Activated CD8-positive, alpha-beta memory T cell treated with anti-CD3 and anti-CD28 coated beads, Interleukin-2, amount 50 U/mL, for 48 hours (primary cell): ENCODE data around the gene EXOC3L1.

Experiments
- DNase-seq: peaks from one replicate; pipeline ENCODE4 v3.0.0-alpha.2; 2020

The EXOC3L1 gene

DNA sequence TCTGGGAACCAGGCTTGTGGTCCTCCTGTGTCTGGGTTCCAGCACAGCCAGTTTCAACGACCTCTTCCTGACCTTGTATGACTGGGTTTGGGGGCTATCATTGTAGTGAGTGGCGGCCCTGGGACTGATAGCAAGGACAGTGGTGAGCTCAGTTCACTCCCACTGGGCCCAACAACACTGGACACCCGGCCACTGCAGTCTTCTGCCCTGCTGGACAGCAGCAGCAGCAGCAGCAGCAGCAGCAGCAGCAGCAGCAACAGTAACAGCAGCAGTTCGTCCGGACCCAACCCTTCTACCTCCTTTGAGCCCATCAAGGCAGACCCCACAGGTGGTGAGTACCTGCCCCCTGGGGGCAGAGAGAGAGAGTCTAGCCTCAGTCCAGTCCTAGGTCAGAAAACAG, 5.7 kb upstream of the EXOC3L1 start:
- no peak for DNase-seq

DNA sequence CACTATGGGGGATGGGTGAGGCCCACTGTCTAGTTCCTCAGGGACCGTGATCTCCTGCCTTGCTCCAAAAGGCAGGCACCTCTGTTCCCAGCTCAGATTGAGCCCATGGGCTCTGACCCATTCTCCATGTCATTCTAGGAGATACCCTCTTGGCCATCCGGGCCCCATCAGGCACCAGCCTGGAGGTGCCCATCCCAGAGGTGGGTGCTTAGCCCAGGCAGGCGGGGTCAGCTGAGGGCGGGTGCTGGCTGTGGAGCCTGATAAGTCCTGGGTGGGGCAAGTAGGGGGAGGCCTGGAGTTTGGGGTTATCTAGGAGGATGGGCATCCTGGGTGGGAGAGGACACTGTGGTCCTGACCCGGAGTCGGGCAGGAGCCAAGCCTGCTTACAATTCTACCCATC, 4.3 kb upstream of the EXOC3L1 start:
- DNase-seq = no peak

DNA sequence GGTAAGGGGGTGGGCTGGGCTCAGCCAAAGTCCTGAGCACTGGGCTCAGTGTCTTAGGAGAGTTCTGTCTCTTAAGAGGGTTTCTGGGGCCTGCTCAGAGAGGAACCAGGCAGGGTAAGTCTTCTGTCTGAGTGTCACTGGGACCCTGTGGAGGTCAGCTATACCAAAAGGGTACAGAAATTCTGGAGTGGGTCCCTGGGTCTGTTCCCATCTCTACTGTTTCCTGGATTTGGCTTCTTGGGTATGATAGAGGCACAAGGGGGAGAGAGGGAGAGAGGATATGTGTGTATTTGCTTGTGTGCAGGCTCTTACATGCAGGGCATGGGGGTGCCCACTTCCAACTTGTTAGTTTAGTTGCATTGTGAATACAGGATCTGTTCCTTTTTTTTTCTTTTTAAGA, 3.6 kb upstream of the EXOC3L1 start:
- DNase-seq = no peak

DNA sequence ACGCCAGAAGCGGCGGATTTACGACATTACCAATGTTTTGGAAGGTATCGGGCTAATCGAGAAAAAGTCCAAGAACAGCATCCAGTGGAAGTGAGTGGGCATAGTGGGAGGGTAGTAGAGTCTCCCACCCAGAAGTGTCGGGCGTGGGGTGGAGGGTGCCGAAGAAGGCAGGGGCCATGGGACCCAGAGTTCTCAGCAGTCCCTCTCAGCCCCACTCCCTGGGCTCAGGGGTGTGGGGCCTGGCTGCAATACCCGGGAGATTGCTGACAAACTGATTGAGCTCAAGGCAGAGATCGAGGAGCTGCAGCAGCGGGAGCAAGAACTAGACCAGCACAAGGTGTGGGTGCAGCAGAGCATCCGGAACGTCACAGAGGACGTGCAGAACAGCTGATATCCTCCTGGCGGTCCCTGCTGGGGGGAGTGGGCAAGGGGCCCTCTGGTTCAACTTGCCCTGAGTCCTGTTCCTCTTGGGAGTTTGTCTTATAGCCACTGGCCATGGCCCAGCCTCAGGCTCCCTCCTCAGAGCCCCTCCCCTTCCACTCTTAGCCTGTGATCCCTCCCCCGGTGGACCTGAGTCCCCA, 2.9 kb upstream of the EXOC3L1 start:
- DNase-seq = no peak

DNA sequence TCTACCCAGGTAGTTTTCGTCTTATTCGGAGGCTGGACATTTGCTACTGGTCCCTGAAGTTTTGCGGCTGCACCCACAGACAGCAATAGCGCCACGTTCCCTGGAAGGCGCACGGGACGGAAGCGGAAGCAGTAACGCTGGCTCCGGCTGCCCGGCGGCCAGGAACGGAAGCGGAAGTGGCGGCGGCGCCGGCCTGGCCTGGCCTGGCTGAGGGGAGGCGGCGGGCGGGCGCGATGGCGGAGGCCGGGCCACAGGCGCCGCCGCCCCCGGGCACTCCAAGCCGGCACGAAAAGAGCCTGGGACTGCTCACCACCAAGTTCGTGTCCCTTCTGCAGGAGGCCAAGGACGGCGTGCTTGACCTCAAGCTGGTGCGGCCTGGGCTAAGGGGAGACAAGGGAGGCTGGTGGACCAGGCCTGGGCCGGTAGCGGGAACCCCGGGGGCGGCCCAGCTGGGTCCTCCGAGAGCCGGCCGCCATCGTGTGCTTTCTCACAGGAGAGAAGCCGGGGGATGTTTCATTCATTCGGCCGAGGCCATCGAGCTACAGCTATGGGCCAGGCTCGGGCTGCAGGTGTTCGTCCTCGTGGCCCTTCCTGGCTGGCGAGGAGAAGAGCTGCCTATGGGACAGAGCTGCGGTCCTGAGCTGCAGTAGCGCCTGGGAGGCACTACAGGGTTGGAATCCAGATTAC, 2.2 kb upstream of the EXOC3L1 start, which contains the start of gene E2F4:
Gene E2F4 (plus strand): TSS at position 161 of the 687 bp plus-strand sequence. CDS start 73 bp downstream, at position 234.
- peak; percentile 93 for DNase-seq

DNA sequence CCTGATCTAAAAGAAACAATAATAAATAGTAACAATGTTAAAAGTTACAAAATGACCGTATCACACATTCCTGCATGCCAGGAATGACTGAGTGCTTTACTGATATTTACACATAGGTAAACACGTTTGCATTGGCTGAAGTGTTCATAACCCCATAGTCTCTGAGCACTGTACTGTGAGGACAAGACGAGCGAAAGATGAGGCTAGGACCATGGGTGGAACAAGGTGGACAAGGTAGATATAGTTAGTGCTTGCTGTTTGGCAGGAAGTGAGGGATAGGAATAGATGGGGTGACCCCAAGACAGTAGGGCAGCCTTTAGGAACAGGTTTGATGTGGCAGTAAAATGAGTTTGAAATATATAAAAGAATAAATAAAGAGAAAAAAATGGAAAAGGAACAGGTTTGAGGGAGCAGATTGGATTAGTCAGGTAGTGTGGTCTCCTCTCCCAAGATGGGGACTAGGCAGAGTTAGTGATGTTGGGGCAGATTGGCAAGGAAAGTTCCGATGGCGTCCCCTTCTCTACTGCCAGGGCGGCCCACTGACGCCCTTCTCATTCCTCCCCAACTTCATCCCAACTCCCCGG, 1.6 kb upstream of the EXOC3L1 start:
- DNase-seq = no peak

DNA sequence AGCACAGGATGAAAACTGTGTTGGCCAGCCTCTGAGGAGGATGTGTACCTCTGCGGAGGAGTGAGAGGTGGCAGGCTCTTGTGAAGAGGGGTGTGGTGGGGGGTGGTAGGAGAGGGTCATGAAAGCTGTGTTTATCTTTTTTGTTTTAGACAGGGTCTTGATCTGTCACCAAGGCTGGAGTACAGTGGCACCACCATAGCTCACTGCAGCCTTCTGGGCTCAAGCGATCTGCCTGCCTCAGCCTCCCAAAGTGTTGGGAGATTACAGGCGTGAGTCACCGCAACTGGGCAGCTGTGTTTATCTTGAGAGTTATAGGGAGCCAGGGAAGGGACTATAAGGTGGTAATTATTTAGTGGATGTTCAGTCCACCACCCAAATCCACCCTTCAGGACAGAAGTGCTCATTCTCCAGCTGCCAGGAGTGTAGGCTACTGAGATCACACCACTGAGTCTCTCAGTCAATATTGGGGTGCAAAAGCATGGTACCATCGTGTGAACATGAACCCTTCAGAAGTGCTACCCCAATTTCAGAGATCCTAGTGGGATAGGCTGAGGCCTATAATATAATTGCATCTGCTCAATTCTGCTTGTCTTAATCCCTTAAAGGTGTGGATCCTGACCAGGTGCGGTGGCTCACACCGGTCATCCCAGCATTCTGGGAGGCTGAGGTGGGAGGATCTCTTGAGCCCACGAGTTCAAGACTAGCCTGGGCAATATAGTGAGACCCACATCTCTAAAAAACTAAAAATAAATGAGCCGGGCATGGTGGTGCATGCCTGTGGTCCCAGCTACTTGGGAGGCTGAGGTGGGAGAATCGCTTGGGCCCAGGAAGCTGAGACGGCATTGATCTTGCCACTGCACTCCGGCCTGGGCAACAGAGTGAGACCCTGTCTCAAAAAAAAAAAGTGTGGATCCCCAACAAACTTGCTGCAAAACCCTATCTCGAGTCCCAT, 788 bp upstream of the EXOC3L1 start:
- no peak for DNase-seq

DNA sequence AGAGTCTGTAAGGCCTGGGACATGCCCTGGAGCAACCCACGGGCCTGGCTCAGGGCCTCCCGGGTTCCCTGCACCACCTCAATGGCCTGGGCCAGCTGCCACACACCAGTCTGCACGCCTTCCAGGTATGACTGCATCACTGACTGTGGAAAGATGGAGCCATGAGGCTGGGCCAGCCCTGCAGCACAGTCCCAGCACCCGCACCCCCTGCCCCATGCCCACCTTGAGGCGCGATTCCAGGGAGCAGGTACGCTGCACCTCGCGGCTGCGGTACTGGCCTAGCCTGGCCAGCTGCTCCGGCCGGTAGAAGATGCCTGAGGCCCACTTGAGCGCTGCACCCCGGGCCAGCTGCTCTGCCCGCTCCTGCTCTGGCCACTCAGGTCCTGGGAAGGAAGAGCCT, 1.1 kb downstream of the EXOC3L1 start:
- DNase-seq = no peak

DNA sequence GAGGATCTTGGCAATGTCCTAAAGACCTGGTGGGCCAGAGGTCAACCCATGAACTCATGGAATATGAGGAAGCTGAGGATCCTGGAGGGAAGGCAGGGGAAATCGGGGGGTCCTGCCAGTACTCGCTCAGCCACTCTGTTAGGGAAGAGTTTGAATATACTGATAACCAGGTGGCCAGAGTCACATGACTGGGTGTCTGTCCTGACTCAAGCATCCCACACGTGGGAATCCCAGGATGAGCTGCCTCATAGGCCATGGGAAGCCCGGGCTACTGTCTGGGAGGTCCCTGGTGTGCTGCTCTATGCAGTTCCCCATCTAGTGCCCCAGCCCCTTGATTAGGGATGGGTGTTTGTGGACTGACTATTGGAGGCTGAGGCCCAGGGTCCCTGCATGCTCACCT, 1.6 kb downstream of the EXOC3L1 start:
- no peak for DNase-seq

DNA sequence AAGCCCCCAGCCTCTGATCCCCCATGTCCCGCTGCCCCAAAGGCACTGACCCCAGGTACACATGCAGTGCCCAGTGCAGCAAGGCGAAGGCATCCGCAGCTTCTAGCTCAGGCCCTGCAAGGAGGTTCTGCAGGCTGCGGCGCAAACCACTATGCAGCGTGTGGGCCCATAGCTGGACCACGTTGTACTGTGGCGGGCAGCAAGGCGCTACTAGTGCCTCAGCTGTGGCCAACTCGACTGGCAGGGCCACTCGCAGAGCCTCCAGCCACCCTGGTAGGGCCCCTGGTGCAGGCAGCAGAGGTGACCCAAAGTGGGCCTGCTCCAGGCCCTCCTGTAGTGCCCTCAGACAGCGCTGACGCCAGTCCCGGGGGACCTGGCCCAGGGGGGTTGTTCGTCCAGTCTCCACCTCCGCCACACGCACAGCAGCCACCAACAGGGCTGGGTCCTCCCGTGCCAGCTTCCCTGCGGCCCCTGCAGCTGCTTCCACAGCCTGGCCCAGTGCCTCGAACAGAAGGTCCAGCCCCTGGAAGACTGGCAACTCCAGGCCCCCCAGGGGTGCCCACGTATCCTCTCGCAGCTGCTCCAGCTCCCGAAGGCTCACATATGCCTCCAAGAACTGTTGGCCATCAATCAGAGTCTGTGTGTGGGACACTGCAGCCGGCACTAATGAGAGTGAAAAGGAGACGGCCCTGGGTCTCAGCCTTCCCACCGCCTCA, 2.6 kb downstream of the EXOC3L1 start:
- DNase-seq = no peak

DNA sequence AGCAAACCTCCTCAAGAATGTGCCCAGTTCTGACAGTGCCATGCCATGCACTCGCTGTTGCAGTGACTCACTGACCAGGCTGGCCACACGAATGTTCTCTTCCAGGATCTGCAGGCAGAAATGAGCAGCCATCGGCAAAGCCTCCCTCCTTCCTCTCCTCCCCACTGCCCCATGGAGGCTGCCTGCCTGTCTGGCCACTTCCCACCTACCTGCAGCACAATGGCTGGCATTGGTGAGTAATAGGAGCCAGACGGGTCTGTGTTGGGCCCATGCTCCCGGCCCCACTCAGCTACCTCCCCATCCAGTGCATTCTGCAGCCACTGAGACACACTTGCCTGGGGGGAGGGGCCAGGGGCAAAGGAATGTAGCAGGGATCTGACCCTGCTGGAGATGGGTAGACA, 3.4 kb downstream of the EXOC3L1 start:
- no peak for DNase-seq

DNA sequence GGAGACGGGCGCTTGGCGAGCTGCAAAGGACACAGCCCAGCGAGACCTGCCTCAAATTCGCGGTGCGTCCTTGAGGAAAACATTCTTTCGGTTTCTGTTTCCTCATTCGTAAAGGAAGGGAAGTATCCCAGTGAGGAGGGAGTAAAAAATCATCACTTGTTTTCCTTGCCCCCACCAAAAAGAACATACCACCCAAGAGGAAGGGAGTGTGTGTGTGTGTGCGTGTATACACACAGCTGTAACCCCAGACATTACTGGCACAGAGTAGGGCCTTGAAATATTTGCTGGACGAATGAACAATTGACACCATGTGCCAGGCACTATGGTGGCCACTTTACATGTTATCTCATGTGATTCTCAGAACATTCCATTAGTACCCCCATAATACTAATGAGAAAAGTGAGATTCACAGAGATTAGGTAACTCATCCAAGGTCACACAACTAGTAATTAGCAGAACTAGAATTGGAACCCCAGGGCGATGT, 4.2 kb downstream of the EXOC3L1 start:
- no peak for DNase-seq

DNA sequence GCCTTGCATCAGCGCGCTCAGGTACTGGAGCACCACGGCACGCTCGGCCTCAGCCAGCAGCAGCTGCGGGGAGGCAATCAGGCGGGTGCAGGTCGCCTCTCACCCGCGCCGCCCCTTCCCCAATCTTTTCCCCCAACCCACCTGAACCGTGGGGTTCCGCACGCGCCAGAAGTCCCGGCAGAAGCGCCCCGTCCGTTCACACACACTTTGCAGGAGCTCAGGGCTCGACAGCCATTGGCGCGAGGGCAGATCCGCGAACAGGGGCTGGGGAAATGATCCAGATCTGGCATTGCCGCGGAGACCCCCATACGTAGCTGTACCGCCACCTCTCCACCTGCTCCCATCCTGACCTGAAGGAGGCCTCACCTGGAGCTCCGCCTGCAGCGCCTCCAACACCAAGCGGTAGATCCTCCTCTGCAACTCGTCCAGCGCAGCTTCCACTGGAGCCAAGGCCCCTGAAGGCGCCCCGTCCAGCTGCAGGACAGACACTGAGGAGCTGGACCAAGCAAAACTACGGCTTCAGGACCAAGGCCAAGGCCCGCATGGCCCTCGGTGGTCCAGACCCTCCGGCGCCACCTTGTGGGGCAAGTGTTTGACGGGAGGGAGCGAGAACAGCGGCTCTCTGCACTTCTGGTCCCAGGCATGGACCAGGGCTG, 4.8 kb downstream of the EXOC3L1 start:
- peak; percentile 94 for DNase-seq

DNA sequence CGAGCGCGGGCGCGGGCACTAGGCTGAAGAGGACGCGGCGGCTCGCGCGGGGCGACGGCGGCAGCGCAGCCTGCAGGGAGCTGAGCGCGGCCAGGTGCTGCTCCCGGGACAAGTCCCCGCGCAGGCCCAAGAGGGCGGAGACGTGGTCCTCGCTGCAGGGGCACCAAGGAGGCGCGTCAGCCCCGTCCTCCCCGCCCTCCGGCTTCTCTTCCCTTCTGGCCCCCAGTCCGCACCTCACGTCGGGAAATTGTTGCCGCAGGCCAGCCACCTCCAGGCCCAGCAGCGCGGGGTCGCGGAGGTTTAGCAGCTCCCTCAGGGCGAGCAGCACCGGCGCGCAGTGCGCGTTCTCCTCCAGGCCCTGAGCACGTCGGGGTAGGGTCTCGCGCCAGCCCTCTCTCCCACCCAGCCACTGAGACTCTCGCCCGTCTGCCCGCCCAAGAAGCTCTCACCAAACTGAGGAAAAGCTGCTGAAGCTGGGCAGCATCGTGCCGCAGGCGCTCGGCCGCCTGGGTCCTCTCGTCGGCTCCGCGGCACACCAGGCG, 5.4 kb downstream of the EXOC3L1 start:
- DNase-seq = no peak

DNA sequence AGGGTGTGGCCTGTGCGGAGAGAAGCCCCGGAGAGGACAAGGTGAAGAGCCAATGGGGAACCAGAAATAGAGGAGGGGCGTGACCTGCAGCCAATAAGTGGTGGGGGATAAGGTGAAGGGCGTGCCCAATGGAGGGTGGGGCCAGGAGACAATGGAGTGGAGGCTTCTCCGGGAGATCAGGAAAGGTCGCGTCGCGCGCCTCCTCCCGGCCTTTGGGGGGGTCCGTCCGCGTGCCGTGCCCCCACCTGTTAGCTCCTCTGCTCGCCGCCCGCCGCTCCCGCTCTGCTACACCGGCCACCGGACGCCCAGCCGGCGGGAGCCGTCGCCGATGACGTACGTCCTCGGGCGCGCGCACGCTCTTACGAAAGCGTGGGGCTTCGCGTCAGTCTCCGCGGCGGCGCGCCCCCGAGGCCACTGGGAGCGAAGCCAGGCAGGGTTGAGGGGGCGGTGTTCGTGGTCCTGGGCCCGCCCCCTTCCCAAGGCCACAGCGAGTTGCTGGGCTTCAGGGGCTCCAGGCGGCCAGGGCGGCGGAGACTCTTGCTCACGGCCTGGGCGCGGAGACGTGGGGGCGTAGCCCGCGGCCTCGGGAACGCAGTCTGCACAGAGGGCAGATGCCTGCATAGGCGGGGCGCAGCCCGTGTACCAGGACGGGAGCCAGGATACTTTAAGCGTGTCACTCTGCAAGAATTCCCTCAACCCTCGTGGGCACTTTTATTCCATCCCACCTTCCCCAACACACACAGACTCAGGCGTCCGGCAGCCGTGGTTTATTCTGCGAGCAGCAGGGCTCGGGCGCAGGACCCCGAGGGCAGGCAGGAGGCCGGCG, 6.1 kb downstream of the EXOC3L1 start, which contains the start of gene MATCAP1:
Gene MATCAP1 (minus strand): TSS at position 337 of the 826 bp plus-strand sequence. CDS start 3,353 bp downstream, outside the sequence.
- peak; percentile 94 for DNase-seq

DNA sequence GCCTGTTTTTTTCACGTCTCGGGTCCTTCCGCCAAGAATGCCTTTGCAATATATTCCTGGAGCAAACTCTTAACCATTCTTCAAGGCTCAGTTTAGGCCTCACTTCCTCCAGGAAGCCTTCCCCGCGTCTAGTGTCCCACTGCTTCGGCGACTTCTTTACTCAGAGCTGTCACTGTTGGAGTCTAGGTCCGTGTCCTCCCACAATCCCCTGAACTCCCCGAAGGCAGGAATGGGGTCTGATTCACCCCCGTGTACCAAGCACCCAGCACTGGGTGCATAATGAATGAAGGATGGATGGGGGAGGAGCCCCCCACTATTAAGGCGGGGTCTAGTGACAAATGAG, 6.7 kb downstream of the EXOC3L1 start:
- no peak for DNase-seq

DNA sequence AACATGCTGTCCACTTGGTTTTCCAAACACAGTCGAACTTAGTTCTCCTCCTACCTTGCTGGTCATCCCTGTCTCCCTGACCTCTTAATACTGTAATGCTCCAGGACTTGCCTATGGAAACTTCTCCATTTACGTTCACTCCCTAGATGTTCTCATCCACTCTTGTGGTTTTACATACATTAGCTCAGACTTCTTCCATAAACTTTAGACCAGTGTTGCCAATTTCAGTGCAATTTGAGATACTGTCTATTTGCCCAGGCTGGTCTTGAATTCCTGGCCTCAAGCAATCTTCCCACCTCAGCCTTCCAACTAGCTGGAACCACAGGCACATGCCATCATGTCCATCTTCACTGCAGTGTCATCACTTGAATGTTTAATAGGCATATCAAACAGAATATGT, 7.6 kb downstream of the EXOC3L1 start:
- DNase-seq = no peak

DNA sequence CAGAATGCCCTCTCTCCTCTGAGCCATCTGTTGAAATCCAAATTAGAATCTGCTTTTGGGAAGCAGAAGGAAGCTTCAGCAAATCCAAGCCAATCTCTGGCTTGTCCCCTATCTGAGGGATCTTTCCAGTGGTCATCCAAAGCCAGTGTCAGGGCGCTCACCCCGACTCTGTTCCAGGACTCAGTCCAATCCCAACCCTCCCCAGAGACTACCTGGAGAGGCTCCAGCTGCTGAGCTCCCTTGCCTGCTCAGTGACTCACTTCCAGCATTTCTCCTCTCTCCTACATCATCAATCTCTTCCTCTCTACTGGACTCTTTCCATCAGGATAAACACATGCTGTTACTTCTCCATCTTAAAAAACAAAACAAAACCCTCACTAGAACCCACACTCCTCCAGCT, 8.6 kb downstream of the EXOC3L1 start:
- no peak for DNase-seq

DNA sequence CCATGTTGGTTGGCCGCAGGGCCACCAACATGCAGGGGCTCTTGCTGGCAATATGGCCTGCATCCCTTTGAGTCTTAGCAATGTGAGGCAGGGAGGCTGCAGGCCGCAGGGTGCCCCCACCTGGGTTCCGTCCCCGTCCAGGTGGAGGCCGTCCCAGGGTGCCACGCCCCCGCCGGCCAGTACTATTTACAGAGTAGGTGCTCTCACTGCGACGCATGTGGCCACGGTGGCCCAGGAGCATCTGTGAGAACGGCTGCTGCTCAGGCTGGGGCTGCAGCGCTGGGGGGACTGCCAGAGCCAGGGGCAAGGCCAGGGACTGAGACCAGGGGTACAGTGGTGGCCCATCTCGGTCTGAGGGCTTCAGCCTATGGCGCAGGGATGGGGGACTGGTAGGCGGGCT, 9.8 kb downstream of the EXOC3L1 start:
- no peak for DNase-seq

DNA sequence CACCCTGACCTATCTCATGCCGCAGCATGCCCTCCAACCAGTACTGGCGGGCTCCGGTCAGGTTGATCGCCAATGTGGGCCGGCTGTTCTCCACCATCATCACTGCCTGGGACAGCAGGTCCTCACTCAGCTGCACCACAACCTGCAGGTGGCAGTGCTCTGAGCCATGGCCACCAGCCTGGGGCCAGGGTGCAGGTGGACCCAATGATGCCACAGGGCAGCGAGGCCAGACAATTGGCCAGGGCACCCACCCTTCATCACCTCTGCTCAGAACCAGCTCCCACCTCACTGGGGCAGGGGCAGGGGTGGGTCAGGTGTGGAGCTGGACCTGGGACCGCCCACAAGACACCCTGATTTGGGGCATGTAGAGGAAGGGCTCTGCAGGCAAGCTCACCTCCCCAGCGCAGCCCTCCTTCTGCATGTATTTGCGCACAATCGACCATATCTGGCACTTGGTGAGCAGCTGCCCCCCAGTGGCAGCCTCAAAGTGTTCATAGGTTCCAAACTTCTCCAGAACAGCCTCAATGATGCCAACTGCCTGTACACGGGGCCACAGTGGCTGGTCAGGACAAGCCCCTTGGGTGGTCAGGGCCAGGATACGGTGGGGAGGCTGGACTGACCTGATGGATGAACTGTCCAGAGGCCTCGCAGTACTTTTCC, 10.4 kb downstream of the EXOC3L1 start:
- DNase-seq = no peak
